ENCODE data around the gene KMT2B. TPM values are rescaled to one million over a fixed set of nuclear protein-coding genes. Genes with fewer than 3 reads are reported as not detected.
A peak's percentile ranks its signal among the peaks of the same experiment; 100 is the strongest.

The KMT2B gene
- total and polyA plus RNA-seq, 9 of the 15 experiments (the other 6 are each of a cell fraction or from before 2014, with no cell fraction given) = 0.63 to 43.9 (median 8.1) TPM

DNA sequence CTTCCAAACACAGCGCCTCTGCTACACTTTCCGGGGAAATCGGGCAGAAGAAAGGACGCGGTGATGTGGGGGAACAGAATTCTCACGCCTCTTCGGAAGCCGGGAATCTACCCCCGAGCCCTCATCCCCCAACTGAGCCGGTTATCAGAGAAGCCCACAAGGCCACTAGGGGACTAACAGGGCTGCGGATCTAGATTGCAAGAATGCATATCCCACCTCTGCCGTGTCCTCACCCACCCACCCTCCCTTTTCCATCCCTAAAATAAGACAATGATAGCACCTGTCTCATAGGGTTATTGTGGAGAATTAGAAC lies 23.4 kb downstream of the KMT2B start (continued):
- TF ChIP-seq NR2F6 (CRISPR knock-in tag; IDR thresholded peaks at IDR 0.05) (no peak), PHF8 (IDR thresholded peaks at IDR 0.05; ENCODE audit: borderline replicate concordance, low read length) (no peak), ZNF133 (CRISPR knock-in tag; IDR thresholded peaks at IDR 0.05) (no peak), ETV5 (CRISPR knock-in tag; IDR thresholded peaks at IDR 0.05; ENCODE audit: low read depth) (0 out of 2 replicates have a peak, but pooled peaks have one; percentile 15), THRAP3 (IDR thresholded peaks at IDR 0.05; ENCODE audit: borderline replicate concordance) (no peak), RFX7 (CRISPR knock-in tag; IDR thresholded peaks at IDR 0.05) (no peak), NCOR1 (IDR thresholded peaks at IDR 0.05) (peak; percentile 52; the same call in 1 of the 2 replicates), SETDB1 (IDR thresholded peaks at IDR 0.05; ENCODE audit: low read length) (no peak), ZNF263 (CRISPR knock-in tag; IDR thresholded peaks at IDR 0.05; ENCODE audit: borderline replicate concordance) (no peak), CXXC5 (CRISPR knock-in tag; IDR thresholded peaks at IDR 0.05) (0 out of 2 replicates have a peak, but pooled peaks have one; percentile 3), RBM17 (IDR thresholded peaks at IDR 0.05; ENCODE audit: borderline replicate concordance, low read depth, low read length) (no peak), NR2C2 (CRISPR knock-in tag; IDR thresholded peaks at IDR 0.05) (no peak), NR2C2 (tag; IDR thresholded peaks at IDR 0.05) (no peak), ZNF431 (CRISPR knock-in tag; IDR thresholded peaks at IDR 0.05) (no peak), KLF16 (IDR thresholded peaks at IDR 0.05) (no peak), HNRNPK (IDR thresholded peaks at IDR 0.05; ENCODE audit: low read depth, low read length, poor library complexity, severe bottlenecking) (no peak)
- TF ChIP-seq, protein P1, sequence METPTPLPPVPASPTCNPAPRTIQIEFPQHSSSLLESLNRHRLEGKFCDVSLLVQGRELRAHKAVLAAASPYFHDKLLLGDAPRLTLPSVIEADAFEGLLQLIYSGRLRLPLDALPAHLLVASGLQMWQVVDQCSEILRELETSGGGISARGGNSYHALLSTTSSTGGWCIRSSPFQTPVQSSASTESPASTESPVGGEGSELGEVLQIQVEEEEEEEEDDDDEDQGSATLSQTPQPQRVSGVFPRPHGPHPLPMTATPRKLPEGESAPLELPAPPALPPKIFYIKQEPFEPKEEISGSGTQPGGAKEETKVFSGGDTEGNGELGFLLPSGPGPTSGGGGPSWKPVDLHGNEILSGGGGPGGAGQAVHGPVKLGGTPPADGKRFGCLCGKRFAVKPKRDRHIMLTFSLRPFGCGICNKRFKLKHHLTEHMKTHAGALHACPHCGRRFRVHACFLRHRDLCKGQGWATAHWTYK (CRISPR knock-in tag; IDR thresholded peaks at IDR 0.05) = no peak
- TF ChIP-seq, protein P2, sequence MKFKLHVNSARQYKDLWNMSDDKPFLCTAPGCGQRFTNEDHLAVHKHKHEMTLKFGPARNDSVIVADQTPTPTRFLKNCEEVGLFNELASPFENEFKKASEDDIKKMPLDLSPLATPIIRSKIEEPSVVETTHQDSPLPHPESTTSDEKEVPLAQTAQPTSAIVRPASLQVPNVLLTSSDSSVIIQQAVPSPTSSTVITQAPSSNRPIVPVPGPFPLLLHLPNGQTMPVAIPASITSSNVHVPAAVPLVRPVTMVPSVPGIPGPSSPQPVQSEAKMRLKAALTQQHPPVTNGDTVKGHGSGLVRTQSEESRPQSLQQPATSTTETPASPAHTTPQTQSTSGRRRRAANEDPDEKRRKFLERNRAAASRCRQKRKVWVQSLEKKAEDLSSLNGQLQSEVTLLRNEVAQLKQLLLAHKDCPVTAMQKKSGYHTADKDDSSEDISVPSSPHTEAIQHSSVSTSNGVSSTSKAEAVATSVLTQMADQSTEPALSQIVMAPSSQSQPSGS (CRISPR knock-in tag; IDR thresholded peaks at IDR 0.05) = no peak
- TF ChIP-seq, protein P3, sequence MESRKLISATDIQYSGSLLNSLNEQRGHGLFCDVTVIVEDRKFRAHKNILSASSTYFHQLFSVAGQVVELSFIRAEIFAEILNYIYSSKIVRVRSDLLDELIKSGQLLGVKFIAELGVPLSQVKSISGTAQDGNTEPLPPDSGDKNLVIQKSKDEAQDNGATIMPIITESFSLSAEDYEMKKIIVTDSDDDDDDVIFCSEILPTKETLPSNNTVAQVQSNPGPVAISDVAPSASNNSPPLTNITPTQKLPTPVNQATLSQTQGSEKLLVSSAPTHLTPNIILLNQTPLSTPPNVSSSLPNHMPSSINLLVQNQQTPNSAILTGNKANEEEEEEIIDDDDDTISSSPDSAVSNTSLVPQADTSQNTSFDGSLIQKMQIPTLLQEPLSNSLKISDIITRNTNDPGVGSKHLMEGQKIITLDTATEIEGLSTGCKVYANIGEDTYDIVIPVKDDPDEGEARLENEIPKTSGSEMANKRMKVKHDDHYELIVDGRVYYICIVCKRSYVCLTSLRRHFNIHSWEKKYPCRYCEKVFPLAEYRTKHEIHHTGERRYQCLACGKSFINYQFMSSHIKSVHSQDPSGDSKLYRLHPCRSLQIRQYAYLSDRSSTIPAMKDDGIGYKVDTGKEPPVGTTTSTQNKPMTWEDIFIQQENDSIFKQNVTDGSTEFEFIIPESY (CRISPR knock-in tag; IDR thresholded peaks at IDR 0.05) = no peak
- TF ChIP-seq, protein P4, sequence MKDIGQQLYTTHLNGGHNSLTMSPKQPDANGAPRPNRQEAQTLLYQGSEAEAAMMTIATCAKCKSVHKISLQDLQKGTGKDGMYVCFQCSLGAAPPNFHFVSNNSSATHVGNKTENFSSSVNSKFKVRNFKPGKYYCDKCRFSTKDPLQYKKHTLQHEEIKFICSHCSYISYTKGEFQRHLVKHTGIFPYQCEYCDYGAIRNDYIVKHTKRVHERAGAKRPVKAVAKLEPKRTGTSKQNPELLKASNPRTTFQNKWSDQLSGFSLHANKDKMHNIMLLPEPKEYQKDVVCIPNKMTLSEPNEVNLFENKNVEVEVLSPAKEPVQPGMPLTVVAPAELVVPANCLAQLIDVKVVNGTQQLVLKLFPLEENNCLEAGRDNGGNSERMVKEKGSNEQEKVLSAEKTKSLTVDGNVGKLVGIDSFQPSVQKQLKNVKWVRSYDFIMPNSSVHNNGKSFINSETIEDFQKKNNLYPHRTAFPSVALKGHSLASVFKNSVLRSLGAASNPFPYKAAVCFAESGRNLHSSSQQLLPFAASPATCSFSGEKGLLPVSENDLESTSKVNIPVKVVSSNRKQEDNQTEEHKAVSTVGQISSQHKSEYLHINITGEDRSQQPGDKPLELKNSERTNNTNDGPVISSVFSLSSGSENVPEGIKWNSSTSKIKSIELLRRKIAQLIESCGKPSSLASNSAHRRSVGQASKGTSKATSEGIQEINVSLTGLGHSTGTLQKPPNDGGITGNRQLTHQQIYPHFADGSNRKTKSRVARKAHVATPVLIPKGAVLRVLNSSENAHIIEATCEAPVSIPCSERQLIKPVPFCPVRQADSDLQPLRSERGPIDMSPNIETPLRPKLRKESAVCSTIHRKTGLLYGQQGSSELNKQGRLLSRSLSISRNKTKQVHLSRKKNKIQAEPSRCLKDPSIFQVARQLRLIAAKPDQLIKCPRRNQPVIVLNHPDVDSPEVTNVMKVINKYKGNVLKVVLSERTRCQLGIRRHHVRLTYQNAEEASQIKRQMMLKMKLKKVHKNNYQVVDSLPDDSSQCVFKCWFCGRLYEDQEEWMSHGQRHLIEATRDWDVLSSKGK (CRISPR knock-in tag; IDR thresholded peaks at IDR 0.05) = no peak
- TF ChIP-seq, protein P5, sequence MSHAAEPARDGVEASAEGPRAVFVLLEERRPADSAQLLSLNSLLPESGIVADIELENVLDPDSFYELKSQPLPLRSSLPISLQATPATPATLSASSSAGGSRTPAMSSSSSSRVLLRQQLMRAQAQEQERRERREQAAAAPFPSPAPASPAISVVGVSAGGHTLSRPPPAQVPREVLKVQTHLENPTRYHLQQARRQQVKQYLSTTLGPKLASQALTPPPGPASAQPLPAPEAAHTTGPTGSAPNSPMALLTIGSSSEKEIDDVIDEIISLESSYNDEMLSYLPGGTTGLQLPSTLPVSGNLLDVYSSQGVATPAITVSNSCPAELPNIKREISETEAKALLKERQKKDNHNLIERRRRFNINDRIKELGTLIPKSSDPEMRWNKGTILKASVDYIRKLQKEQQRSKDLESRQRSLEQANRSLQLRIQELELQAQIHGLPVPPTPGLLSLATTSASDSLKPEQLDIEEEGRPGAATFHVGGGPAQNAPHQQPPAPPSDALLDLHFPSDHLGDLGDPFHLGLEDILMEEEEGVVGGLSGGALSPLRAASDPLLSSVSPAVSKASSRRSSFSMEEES (CRISPR knock-in tag; IDR thresholded peaks at IDR 0.05) = no peak

Data from K562 (cell line).